Epithelial cell of alveolus of lung (primary cell): ENCODE data around the gene OCLN. TPM values are rescaled to one million over a fixed set of nuclear protein-coding genes. Genes with fewer than 3 reads are reported as not detected.

Source experiments
- total RNA-seq: library from RNA; depleted of rRNA; stranded (reverse); fragments of >200 nt; gene quantifications from 2 replicates; pipeline ENCODE4 v1.2.1, GENCODE V29; 2015

Gene OCLN
- total RNA-seq, result 0.88 and 4.4 TPM in 2 replicates

GRCh38 chr5:69492391-69492922 lies at the start of gene OCLN:
Gene OCLN, plus strand, starts transcription at chr5:69492790. Its CDS starts 11,455 bp downstream, at chr5:69504245.

GRCh38 chr5:69559908-69560330 lies 67.3 kb downstream of the OCLN start, which contains the start of gene GTF2H2C:
Gene GTF2H2C, plus strand, starts transcription at chr5:69560191. Its CDS starts 4,942 bp downstream, at chr5:69565133.

Other genes with a start within 250 kb of the OCLN start
- gene CCDC125, start 160.0 kb upstream of the OCLN start, total RNA-seq, result 2.6 and 5.4 TPM in 2 replicates
- gene AK6, start 123.3 kb upstream of the OCLN start, total RNA-seq, result 19.1 and 23.8 TPM in 2 replicates
- gene TAF9, start 123.3 kb upstream of the OCLN start, total RNA-seq, result 50.5 and 65.2 TPM in 2 replicates
- 14.0 and 14.1 TPM in 2 replicates for gene RAD17, start 123.0 kb upstream of the OCLN start, total RNA-seq
- gene MARVELD2, start 77.7 kb upstream of the OCLN start, total RNA-seq, result 0.88 and 2.5 TPM in 2 replicates
- gene GTF2H2C, start 67.4 kb downstream of the OCLN start, total RNA-seq, result 31.0 and 36.9 TPM in 2 replicates